Left renal cortex interstitium (tissue), 4 donors: ENCODE measurements around the gene MTMR11. TPM values are rescaled to one million over a fixed set of nuclear protein-coding genes. Genes with fewer than 3 reads are reported as not detected.

Experiments
- DNase-seq, 4 donors: peaks; one replicate each; pipeline ENCODE4 v3.0.0-alpha.2; 2013; ENCODE audit warnings: low read depth in 4 of 4, low spot score in 2 of 4, missing footprints in 1 of 4
- polyA plus RNA-seq, 4 donors: library from polyadenylated mRNA; unstranded; fragments of 120-200 nt; gene quantifications; one replicate each; pipeline ENCODE4 v1.2.1, GENCODE V29; 2013; ENCODE audit not compliant: insufficient read length in 4 of 4

MTMR11 gene
- polyA plus RNA-seq, 4 donors, result 25.8 to 36.5 (median 30.0) TPM

DNA sequence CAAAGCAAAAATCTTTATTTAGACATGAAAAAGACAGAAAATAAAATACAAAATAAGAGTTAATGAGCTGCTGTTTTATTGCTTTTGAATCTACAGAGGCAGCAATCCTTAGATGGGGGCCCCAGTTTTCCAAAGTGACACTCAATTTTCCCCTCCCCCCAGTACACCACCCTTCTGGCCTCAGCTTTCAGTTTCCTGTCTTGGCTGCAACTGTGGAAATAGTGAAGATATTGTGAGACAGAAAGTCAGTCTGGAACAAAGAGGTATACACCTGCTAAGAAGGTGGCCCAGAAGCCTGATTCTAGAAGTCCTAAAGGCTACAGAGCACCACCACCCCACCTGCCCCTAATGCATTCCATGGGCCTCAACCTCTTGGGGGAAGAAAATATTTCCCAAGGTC is 1.1 kb upstream of the MTMR11 start:
- DNase-seq, result no peak

DNA sequence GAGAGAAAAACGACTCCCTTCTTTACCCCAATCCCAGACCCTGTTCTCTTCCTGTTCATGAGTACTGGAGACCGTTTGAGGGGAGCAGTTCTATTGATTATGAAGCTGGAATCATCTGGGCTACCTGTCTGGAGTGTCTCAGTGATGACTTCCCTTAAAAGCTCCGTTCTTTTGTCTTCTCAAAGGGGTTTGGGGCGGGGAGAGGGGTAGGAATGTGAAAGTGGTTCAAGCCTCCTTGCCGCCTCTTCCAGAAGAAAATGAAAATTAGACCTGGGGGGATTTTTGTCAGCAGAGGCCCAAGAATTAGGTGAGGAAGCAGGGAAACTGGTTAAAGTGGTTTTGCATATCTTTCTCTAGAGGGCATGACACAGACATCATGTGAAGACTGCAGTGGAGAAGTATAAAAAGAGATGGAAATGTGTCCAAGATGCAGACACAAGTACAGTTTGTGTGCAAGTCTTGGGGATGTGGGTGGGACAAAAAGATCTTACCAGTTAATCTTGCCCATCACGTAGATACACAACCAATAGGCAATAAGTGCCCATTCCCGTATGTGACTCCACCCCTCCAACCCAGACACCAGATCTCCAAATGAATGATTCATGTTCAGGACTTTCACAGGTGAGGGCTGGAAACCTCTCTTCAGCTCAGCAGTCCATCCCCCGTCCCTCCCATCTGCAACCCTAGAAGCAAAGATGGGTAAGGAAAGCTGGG is 470 bp upstream of the MTMR11 start:
- DNase-seq, result no peak

DNA sequence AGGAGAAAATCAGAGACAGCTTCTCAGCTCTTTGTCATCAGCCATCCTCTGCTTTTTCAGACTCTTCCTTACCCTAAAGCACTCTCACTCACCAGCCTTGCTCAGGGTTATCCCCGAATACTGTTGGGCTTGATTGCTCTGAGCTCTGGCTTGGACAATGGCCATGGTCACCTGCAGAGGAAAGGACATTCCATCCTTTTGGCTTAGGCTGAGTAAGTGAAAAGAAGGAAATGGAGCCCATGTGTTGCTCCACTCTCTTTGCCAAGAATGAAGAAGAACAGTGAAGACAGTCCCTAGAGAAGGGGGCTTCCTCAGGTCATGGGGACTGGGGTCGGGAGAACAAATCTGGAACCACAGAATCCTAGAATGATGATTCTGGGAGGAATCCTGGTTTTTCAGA is 2.3 kb downstream of the MTMR11 start:
- DNase-seq, result no peak

DNA sequence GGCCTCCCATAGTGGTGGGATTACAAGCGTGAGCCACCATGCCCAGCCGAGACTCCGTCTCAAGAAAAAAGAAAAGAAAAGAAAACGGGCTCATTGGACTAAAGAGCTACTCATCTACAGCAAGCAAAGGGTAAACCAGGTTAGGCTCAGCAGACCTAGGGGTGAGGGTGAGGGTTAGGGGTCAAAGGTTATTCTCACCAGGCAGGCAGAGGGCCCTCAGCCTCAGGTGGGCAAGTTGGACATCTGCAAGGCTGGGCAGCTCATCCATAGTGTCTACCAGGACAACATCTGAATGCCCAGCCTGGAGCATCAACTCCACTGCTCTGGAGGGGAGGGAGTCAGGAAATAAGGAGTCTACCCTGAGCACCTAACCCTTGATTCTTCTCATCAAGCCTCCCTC is 3.5 kb downstream of the MTMR11 start:
- DNase-seq, result no peak

DNA sequence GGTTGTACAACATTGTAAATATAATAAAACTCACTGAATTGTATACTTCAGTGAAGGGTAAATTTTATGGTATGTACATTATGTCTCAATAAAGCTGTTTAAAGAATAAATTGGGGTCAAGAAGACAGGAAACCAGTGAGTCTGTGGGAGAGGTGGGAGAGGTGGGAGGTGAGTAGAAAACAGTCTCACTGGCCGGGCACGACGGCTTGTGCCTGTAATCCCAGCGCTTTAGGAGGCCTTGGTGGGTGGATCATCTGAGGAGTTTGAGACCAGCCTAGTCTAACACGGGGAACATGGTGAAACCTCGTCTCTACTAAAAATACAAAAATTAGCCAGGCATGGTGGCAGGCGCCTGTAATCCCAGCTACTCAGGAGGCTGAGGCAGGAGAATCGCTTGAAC is 4.2 kb downstream of the MTMR11 start:
- DNase-seq, result no peak

DNA sequence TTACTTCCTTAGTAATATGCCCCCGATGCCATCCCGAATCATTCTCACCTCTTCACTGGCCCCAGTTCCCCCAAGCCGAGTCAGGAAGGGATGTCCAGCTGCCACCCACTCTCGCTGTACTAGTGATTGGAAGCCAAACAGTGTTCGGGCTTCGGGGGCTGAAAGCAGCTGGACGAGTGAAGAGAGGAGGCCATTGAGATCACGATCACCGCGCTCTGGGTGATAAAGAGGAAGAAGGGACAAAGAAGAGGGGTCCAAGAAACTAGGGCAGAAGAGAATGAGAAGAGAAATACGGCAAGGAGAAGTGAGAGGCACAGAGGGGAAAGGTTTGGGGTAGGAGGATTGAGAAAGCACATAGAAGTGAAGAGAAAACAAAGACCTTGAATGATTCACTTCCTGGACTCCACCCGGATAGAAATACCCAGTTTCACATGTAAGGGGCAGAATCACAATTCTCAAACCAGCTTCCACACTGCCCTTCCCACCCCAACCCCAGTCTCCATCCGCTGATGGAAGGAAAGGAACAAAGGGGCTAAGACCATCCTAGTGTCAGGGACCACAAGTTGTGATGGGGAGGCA is 5.4 kb downstream of the MTMR11 start:
- no peak for DNase-seq

DNA sequence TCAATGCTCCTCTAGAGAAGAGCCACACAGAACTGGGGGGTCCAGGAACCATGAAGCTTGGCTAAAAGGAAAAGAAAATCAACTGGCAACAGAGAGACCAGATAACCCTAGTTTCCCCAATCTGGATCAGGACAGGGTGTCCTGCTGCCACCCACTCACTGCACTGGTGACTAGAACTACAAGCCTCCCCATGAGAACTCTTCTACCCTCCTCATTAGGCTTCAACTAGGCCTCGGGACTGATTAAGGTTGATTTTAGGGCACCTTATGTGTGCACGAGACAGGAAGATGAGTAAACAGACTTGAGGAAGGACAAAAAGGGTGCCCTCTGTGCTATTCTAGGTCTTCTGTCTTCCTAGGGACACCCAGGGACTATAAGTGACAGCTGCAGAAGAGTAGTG is 6.8 kb downstream of the MTMR11 start:
- DNase-seq, result no peak

DNA sequence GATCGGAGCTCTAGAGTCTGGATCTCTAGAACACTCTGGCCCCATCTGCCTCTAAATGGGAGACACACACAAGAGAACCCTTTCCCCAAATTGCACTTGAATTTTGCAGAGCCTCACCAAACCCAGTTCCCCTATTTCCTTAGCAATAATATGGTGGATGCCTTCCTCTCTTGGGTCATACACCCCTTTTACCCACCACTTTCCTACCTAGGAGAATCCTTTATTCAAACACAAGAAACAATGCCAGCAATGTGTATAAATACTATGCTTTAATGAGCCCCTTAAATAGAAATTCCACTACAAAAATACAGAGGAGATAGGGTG is 8.3 kb downstream of the MTMR11 start:
- no peak for DNase-seq

DNA sequence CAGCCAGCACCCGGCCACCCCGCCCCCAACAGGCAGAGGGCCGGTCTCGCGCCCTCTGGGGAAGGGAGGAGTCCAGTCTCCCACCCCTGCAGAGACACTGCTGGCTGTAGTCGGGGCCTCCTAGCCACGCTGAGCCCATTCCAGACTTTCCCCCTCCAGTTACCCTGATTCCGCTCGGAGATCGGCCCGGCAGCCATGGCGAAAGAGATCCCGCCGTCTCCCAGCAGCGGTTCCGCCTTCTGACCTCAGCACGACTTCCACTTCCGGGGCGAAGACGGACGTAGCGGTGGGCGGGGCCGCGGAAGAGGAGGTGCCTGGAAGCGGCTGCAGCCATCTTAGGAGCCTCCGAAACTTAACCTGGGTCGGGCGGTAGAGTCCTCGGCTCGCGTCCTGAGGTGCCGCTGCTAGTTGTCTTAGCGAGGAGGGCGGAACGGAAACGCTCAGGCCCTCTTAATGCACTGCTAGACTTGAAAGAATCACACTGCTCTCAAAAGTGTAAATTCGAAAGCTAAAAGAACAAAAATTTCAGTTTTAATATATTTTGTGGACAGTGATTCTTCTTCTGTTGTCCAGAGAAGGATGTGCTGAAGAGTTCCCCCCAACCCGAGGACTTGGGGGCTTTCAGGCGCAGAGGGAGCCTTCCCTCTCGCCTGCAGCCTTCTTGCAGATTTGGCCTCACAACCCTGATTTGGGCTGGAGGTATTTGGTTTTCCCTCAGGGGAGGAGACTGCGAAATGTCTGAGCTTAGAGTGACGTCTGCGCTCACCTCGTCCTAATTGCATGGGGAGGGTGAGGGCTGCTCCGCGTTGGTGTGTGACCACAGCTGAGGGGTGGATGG is 8.9 kb downstream of the MTMR11 start, which contains the start of gene SF3B4:
Gene SF3B4 (minus strand): TSS at position 241 of the 838 bp plus-strand sequence. CDS start 44 bp downstream, at position 197.
- peak in 3 of 4 donors; percentile 82 to 93 (median 88) for DNase-seq

DNA sequence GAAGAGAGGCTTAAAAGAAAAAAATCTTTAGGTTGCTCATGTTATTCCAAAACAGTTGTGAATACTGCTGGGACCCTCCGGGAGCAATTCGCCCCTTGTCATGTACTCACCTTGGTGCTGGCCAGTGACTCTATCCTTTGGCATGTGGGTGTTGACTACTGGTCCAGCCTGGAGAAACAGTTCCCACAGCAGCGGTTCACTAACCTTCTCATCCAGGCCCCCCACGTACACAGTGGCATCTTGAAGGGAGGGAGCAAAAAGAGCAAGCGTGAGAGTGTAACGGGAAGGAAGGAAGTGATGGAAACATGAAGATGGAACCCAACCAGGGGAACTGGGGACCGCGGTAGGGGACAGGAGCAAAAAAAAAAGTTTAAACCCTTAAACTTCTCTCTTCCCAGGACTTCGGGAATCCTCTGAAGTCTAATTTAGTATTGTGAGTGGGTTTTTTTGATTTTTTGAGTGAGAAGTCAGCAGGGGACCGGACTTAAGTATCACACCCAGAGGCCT is 9.6 kb downstream of the MTMR11 start:
- DNase-seq, result no peak

DNA sequence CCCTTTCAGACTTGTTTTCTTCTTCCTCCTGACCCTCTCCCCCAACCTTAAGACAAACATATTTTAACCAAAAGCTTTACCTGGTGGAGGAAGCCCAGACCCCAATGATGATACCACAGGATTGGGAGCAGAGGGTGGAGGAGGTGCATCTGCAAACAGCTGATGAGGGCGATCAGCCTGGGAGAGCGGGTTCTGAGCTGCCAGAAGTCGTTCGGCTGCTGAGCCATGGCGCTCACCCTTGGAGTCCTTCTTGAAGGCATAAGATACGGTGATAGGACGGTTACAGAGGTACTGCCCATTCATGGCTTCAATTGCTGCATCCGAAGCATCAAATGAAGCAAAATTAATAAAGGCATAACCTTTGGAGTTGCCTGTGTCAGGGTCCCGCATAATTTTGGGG is 10.4 kb downstream of the MTMR11 start:
- DNase-seq, result no peak

DNA sequence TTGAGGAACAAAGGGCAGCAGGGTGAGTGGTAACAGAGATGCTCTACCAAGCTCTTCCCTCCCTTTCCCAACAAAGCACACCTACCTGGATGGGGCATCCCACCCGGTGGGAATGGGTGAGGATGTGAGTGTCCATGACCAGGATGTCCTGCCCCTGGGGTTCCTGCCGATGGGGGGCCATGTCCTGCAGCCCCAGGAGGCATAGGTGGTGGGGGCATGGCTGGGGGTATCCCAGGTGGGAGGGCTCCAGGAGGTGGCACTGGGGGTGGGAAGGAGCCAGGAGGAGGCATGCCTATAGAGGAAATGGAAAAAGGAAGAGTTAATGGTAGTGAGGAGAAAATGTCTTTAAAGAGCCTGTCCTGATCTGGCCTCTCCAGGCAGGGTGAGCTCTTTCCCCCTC is 10.9 kb downstream of the MTMR11 start:
- no peak for DNase-seq

DNA sequence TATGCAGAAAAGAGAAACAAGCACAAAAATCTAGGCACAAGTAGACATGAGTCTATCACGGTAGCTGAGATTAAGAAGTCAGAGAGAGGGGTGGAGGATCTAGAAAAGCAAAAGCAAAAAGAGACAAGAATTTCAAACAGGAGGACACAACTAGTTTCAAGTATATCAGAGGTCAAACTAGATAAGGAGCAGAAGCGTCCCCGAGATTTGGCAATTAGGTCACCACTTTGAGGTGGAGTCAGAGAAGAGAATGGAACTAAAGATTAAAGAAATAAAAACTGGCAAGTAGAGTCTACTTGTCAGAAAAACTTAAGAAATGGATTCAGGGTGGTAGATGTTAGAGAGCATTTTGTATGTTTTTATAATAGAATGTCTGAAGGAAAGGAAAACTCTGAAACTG is 11.3 kb downstream of the MTMR11 start:
- no peak for DNase-seq

DNA sequence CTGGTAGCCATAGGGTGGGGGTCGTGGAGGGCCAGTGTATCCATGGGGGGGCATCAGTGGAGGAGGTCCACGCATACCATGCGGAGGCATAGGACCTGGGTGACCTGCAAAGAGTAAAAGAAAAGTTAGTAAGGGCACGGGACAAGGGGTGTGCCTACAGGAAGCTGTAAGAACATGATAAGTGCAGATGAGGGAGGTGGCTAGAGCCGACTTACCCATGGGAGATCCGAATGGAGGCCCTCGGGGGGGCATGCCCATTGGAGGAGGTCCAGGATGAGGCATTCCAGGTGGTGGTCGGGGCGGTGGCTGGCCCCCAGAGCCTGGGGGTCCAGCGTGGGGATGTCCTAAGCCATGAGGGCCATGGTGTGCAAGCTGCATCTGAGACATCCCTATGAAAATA is 13.1 kb downstream of the MTMR11 start:
- DNase-seq, result no peak

DNA sequence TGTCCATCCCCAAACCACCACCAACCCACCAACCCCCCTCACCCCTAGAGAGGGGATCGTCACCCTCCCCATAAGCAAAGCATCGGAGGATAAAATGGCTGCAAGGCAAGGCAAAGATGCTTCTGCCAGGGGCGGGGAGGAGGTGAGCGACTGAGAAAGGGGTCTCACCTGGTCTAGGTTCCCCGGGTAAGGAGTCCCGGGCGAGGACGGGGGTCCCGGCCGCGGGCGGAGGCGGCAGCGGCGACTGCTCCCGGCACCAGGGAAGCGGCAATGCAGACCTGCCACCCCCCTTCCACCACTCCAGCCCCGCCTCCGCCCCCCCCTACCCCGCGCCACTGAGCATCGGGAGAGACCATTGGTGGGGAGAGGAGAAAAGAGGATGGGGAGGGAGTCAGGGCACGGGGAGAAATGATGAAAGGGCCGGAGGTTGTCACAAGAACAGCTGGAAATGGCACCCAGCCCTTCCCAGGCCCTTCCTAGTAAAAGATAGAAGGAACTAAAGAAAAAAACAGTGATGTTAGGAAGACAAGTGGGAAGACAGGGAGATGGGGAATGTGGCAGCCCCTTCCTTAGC is 19.0 kb downstream of the MTMR11 start, which contains the start of gene SV2A:
Gene SV2A (minus strand): TSS at position 274 of the 574 bp plus-strand sequence. CDS start 4,004 bp downstream, outside the sequence.
- no peak for DNase-seq

DNA sequence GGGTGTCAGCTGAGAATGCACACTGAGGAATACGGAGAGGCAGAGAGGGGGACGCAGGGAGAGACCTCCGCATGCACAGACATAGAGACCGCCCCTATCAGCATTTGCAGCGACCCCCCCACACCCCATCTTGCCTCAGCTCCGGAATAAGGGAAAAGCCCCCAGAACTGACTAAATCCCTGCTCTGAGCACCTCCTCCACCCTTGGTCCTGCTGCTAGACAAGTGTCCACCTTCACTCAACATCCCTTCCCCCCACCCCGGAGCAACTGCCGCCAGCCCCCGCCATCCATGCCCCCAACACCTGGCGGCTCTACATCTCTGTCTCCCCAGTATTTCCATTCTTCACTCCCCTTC is 19.8 kb downstream of the MTMR11 start:
- DNase-seq, result no peak

DNA sequence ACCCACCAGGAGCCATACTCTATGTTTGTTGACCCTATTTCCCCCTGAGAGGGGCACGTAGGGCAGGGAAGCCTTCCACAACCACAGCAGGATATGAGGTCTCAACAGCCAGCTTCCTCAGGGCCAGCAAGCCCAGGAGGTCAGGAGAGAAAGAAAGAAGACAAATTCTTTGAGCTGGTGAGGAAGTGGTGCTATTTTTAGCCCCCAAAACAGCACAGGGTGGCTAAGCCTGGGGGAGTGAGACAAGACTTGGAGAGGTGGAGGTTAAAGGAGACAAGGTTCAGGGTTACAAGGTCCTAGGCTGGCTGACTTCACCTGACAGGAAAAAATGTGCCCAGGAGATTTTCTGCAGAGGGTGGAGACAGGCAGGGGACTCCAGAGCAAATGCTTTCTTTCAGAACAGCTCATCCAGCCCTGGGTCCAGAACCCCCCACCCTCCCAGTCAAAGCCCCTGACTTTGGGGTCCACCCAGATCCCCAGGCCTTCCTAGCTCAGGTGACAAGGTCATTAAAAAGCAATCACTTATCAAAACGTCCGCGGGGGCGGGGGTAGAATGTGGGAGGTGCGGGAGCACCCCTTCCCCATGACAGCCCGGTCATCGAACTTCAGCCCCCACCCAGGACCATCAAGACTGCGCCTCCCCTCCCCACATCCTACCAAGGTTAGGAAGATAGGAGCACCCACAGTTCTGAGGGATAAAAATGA is 20.3 kb downstream of the MTMR11 start:
- no peak for DNase-seq

DNA sequence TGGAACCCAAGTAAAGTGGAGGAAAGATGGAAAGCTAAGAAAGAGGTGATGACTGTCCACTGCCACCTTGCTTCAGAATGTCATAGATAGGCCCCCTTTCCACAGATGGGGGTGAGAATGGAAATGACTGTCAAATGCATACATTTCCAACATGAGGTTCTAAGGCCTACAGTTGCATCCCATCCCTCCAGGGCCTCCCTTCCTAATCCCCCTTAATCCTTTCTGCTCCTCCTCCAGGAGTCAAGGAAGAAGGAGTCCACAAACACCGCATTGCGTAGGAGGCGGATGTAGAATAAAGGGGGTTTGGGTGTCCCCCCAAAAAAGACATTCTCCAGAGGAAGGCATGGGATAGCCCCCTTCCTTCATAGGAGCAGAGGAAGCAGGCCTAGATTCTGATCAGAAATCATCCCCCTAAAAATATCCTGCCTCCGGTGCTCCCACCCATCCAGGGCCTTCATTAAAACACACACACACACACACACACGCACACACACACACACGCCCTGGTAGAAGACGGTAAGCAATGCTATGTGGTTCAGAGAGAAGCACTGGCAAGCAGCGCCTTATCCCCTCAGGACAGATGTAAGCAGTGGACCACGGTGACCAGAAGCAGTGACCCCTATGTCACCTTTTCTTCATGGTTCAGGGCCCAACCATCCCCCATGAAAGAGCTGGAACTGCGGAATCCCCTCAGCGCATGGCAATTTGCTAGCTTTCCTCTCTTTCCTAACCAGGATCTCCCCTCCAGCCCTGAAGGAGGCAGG is 21.1 kb downstream of the MTMR11 start:
- DNase-seq, result no peak

DNA sequence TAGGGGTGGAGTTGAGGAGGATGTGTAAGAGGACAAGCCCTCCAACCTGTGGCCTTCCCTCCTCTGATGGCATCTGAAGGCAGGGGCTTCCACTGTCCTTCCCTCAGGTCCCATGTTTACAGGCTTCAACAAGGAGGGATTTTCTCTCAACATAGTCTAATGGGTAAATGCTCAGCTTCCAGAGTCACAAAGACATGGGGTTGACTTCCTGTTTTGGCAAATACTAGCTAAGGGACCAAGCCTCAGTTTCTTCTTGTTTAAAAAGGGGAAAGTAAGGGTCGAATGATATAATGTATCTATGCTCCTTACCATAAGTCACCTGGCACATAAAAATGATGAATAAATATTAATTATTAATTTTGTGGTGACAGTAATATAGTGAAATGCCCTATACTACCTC is 22.1 kb downstream of the MTMR11 start:
- no peak for DNase-seq

DNA sequence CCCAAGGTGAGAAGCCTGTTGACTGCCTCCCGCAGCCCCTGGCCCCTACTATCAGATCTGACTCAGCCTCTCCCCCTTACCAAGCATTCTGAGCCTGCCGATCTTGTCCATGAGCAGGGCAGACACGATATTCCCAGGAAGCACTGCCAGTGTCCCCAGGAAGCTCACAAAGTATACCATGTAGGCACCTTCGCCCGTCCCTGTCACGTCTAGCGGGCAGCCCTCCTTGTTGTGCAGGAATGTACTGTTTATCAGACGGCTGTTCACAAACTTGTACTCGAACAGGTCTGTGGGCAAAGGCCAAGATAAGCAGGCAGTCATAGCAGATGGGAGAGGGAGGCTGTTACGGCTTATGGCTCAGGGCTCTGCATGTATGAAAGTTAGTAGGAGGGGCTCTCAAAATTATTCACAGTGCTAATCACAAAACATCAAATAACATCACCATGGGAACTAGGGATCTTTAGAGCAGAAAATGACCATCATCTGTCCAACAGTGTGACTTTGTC is 30.1 kb downstream of the MTMR11 start:
- no peak for DNase-seq
